Frontal cortex (tissue), 4 donors: ENCODE measurements around the gene RFX2. TPM values are rescaled to one million over a fixed set of nuclear protein-coding genes. Genes with fewer than 3 reads are reported as not detected.
A peak's percentile ranks its signal among the peaks of the same experiment; 100 is the strongest.
"Not testable (repeated sequence)": the region's sequence is repeated elsewhere in the genome, so short reads cannot be mapped to it uniquely, and the experiment has no call there.

ENCODE experiments used
- DNase-seq, 2 donors: peaks; one replicate each; pipeline ENCODE4 v3.0.0; 2012; ENCODE audit warnings: low spot score in 2 of 2
- FAIRE-seq: peaks from 2 replicates; lab custom pipeline; 2012; peaks lifted over from hg19 to GRCh38; lab: Jason Lieb, UNC
- total RNA-seq: library from RNA; depleted of rRNA; stranded (reverse); fragments of >200 nt; gene quantifications from one replicate; pipeline ENCODE4 v1.2.3, GENCODE V29; 2014
- donor health status: control.
- donor health status: control.
- donor health status: control.

The RFX2 gene
- total RNA-seq, 1 donor from 2014 or later, result 5.7 TPM

- DNase-seq, result no peak
- FAIRE-seq, result no peak
Observed at GRCh38 chr19:6079107-6079506, 31.2 kb downstream of the RFX2 start.

GRCh38 chr19:6078068-6078467 lies 32.2 kb downstream of the RFX2 start:
- DNase-seq (no peak), FAIRE-seq (no peak)

- FAIRE-seq (no peak), DNase-seq (no peak)
Observed at GRCh38 chr19:6076675-6077463, 33.4 kb downstream of the RFX2 start.

- no peak for DNase-seq
- no peak for FAIRE-seq
Observed at GRCh38 chr19:6076291-6076665, 34.0 kb downstream of the RFX2 start.

- no peak for DNase-seq
- no peak for FAIRE-seq
Observed at GRCh38 chr19:6074709-6075403, 35.4 kb downstream of the RFX2 start.

GRCh38 chr19:6073858-6074708 lies 36.2 kb downstream of the RFX2 start:
- DNase-seq (no peak), FAIRE-seq (no peak)

- DNase-seq, FAIRE-seq: not testable (repeated sequence)
Observed at GRCh38 chr19:6073233-6073632, 37.1 kb downstream of the RFX2 start.

- no peak for DNase-seq
- FAIRE-seq, result no peak
Observed at GRCh38 chr19:6071875-6072274, 38.4 kb downstream of the RFX2 start.

GRCh38 chr19:6070720-6071485 lies 39.4 kb downstream of the RFX2 start:
- no peak for DNase-seq
- no peak for FAIRE-seq

GRCh38 chr19:6070207-6070681 lies 40.1 kb downstream of the RFX2 start:
- FAIRE-seq, result no peak
- no peak for DNase-seq

- DNase-seq (no peak), FAIRE-seq (no peak)
Observed at GRCh38 chr19:6069268-6069791, 41.0 kb downstream of the RFX2 start.

- DNase-seq, result no peak
- FAIRE-seq, result no peak
Observed at GRCh38 chr19:6068711-6069110, 41.6 kb downstream of the RFX2 start.

- no peak for FAIRE-seq
- no peak for DNase-seq
Observed at GRCh38 chr19:6067975-6068374, 42.3 kb downstream of the RFX2 start.

GRCh38 chr19:6066661-6067646 lies 43.3 kb downstream of the RFX2 start:
- peak; percentile 58 to 75 for DNase-seq
- FAIRE-seq, result no peak

GRCh38 chr19:6065685-6066374 lies 44.5 kb downstream of the RFX2 start:
- DNase-seq, result no peak
- no peak for FAIRE-seq

- DNase-seq, result no peak
- no peak for FAIRE-seq
Observed at GRCh38 chr19:6064336-6065073, 45.8 kb downstream of the RFX2 start.
